Lower leg skin (tissue), 3 donors: ENCODE data around the gene PHOSPHO2.

Source experiments
- CTCF ChIP-seq, 3 donors: fragments of 450-650 bp; IDR thresholded peaks; one replicate each; pipeline ENCODE4 v1.5.1; 2016; ENCODE audit warnings: antibody characterized with exemption in 3 of 3, mild to moderate bottlenecking in 3 of 3, moderate library complexity in 2 of 3
- POLR2A ChIP-seq, 2 donors: fragments of 450-650 bp; IDR thresholded peaks; one replicate each; pipeline ENCODE4 v1.6.1; 2016 to 2017; ENCODE audit warnings: antibody characterized with exemption in 2 of 2, mild to moderate bottlenecking in 1 of 2, moderate library complexity in 1 of 2

GRCh38 chr2:169693360-169693759 lies 909 bp upstream of the PHOSPHO2 start:
- TF ChIP-seq POLR2A (IDR thresholded peaks at IDR 0.05), result no peak
- no peak for TF ChIP-seq CTCF (IDR thresholded peaks at IDR 0.05)
